Hepatocyte (in vitro differentiated cells): Measurements from ENCODE around the gene SOWAHA. TPM values are rescaled to one million over a fixed set of nuclear protein-coding genes. Genes with fewer than 3 reads are reported as not detected.

Experiments used
- DNase-seq: peaks from one replicate; pipeline ENCODE4 v3.0.0-alpha.2; 2016; ENCODE audit warnings: low spot score
- H2AFZ ChIP-seq: fragments of 200-600 bp; sonication (generic); 2 replicates; pipeline ENCODE4 v1.6.0; 2016; ENCODE audit warnings: antibody characterized with exemption, mild to moderate bottlenecking
- H3K27ac ChIP-seq: fragments of 200-600 bp; sonication (generic); 2 replicates; pipeline ENCODE4 v1.5.1; 2016; ENCODE audit warnings: mild to moderate bottlenecking
- H3K27me3 ChIP-seq: fragments of 200-600 bp; sonication (generic); 2 replicates; pipeline ENCODE4 v1.6.1; 2016
- H3K36me3 ChIP-seq: fragments of 200-600 bp; sonication (generic); replicated peaks from 2 replicates; pipeline ENCODE4 v1.5.1; 2016; ENCODE audit warnings: low read depth; ENCODE audit not compliant: insufficient read depth
- H3K4me1 ChIP-seq: fragments of 200-600 bp; sonication (generic); 2 replicates; pipeline ENCODE4 v1.5.1; 2016; ENCODE audit warnings: mild to moderate bottlenecking, moderate library complexity; ENCODE audit not compliant: insufficient read depth
- H3K4me2 ChIP-seq: fragments of 200-600 bp; sonication (generic); 2 replicates; pipeline ENCODE4 v1.6.0; 2016
- H3K4me3 ChIP-seq: fragments of 200-600 bp; sonication (generic); 2 replicates; pipeline ENCODE4 v1.5.1; 2016; ENCODE audit warnings: mild to moderate bottlenecking
- H3K79me2 ChIP-seq: fragments of 200-600 bp; sonication (generic); 2 replicates; pipeline ENCODE4 v1.6.0; 2017; ENCODE audit warnings: mild to moderate bottlenecking
- H3K9me2 ChIP-seq: fragments of 200-600 bp; sonication (generic); replicated peaks from 2 replicates; pipeline ENCODE4 v1.6.0; 2017; ENCODE audit warnings: mild to moderate bottlenecking; ENCODE audit not compliant: insufficient read depth
- H3K9me3 ChIP-seq: fragments of 200-600 bp; sonication (generic); 2 replicates; pipeline ENCODE4 v1.5.1; 2016; ENCODE audit warnings: low read depth, mild to moderate bottlenecking
- H4K20me1 ChIP-seq: fragments of 200-600 bp; sonication (generic); 2 replicates; pipeline ENCODE4 v1.6.0; 2016; ENCODE audit warnings: mild to moderate bottlenecking; ENCODE audit not compliant: insufficient read depth, poor library complexity, severe bottlenecking
- EZH2 ChIP-seq: fragments of 200-600 bp; sonication (generic); IDR thresholded peaks from 2 replicates; pipeline ENCODE4 v1.6.1; 2016; ENCODE audit warnings: antibody characterized with exemption, mild to moderate bottlenecking, borderline replicate concordance
- EZH2phosphoT487 ChIP-seq: fragments of 200-600 bp; sonication (generic); IDR thresholded peaks from one replicate; pipeline ENCODE4 v1.6.1; 2018; ENCODE audit warnings: antibody characterized with exemption, mild to moderate bottlenecking, low read depth, moderate library complexity; ENCODE audit not compliant: unreplicated experiment, severe bottlenecking
- WGBS: methylation state at CpG from one replicate; pipeline ENCODE4 v1.1.6; 2016; ENCODE audit warnings: low lambda C conversion rate; ENCODE audit errors: missing lambda C conversion rate; 5-methylcytosine and 5-hydroxymethylcytosine counted together
- polyA plus RNA-seq: library from polyadenylated mRNA; unstranded; fragments of >200 nt; fragmentation: Nextera tagmentation; extraction: Ambion mirVana; gene quantifications from 2 replicates; pipeline ENCODE4 v1.2.1, GENCODE V29; 2016
- small RNA-seq: library from RNA; depleted of rRNA; stranded (forward); fragments of <200 nt; gene quantifications from one replicate; pipeline ENCODE3, GENCODE V24; 2014
- total RNA-seq: library from RNA; depleted of rRNA; stranded (reverse); fragments of >200 nt; gene quantifications from 2 replicates; pipeline ENCODE4 v1.2.3, GENCODE V29; 2014
- TF ChIP-seq, protein P1 (sequence below): fragments of 200-600 bp; sonication (generic); IDR thresholded peaks from 2 replicates; pipeline ENCODE4 v1.5.1; 2016; ENCODE audit warnings: antibody characterized with exemption, mild to moderate bottlenecking; ENCODE audit not compliant: poor library complexity

The SOWAHA gene
- total and polyA plus RNA-seq, 2 experiments from 2014 or later = 6.8 to 11.4 TPM

DNA sequence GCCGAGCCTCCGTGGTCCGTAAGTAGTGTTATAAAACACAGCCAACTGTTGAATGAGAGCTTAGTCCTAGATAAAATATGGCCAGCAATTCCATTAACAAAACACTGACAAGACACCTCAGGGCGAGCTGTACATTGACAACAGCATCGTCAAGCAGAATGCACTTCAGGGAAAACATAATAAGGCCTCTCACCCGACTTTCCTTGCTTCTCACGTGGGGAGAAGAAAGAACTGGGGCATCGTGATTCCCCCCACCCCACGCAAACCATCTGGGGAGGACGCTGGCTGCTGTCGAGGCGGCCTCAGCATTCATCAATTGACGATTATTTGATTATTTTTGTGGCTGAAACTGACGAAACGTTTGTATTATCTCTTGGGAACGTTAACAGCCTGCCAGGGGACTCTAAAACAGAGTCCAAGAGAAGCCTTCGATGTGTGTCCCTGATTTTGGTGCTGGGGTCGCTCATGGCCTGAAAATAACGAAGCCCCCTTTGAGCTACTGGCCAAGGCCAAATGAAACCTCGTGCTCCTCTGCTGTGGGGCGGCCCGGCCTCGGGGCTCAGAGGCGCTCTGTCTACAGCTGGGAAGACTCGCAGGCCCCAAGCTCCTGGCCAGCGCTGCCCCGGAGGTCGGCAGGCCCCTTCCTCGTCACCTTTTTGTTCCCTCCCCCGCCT, 52.7 kb downstream of the SOWAHA start:
- no peaks in the 10 kb centered on the region for H3K36me3 ChIP-seq
- H3K27ac ChIP-seq = peak overlapping the region; percentile 93
- 45% methylated on average over 29 of the region's 30 CpGs for WGBS
- TF ChIP-seq EZH2phosphoT487 (no peak), EZH2 (no peak)
- TF ChIP-seq, protein P1, sequence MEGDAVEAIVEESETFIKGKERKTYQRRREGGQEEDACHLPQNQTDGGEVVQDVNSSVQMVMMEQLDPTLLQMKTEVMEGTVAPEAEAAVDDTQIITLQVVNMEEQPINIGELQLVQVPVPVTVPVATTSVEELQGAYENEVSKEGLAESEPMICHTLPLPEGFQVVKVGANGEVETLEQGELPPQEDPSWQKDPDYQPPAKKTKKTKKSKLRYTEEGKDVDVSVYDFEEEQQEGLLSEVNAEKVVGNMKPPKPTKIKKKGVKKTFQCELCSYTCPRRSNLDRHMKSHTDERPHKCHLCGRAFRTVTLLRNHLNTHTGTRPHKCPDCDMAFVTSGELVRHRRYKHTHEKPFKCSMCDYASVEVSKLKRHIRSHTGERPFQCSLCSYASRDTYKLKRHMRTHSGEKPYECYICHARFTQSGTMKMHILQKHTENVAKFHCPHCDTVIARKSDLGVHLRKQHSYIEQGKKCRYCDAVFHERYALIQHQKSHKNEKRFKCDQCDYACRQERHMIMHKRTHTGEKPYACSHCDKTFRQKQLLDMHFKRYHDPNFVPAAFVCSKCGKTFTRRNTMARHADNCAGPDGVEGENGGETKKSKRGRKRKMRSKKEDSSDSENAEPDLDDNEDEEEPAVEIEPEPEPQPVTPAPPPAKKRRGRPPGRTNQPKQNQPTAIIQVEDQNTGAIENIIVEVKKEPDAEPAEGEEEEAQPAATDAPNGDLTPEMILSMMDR = no peak
- peak overlapping the region; percentile 74 for H3K4me2 ChIP-seq
- peaks cover 15% of the 10 kb centered on the region for H3K4me1 ChIP-seq
- H2AFZ ChIP-seq = peak overlapping the region; percentile 46
- no peaks in the 10 kb centered on the region for H3K9me3 ChIP-seq
- H3K79me2 ChIP-seq = peaks cover 21% of the 10 kb centered on the region
- peaks cover 8% of the 10 kb centered on the region for H4K20me1 ChIP-seq
- peak overlapping the region; percentile 10 for H3K4me3 ChIP-seq
- H3K27me3 ChIP-seq = no peaks in the 10 kb centered on the region
- H3K9me2 ChIP-seq = no peaks in the 10 kb centered on the region
- DNase-seq = no peak

Small RNA genes within 50 kb of the gene (small RNA-seq; reads per million reads assigned to genes)
- not detected for gene RNA5SP192

Other genes with a start within 250 kb of the SOWAHA start
- gene IL13, start 155.1 kb upstream of the SOWAHA start, total RNA-seq = not detected in 2 replicates
- not detected in 2 replicates for gene IL13, start 155.1 kb upstream of the SOWAHA start, polyA plus RNA-seq
- not detected in 2 replicates for gene IL4, start 139.3 kb upstream of the SOWAHA start, total RNA-seq
- not detected in 2 replicates for gene IL4, start 139.3 kb upstream of the SOWAHA start, polyA plus RNA-seq
- gene KIF3A, start 75.8 kb upstream of the SOWAHA start, total RNA-seq = 7.0 and 9.2 TPM in 2 replicates
- gene KIF3A, start 75.8 kb upstream of the SOWAHA start, polyA plus RNA-seq = 12.6 and 13.7 TPM in 2 replicates
- 1.2 and 1.4 TPM in 2 replicates for gene CCNI2, start 65.9 kb upstream of the SOWAHA start, total RNA-seq
- gene CCNI2, start 65.9 kb upstream of the SOWAHA start, polyA plus RNA-seq = 1.8 and 4.6 TPM in 2 replicates
- gene SEPTIN8, start 36.1 kb upstream of the SOWAHA start, total RNA-seq = 41.9 and 46.9 TPM in 2 replicates
- 17.6 and 18.7 TPM in 2 replicates for gene SEPTIN8, start 36.1 kb upstream of the SOWAHA start, polyA plus RNA-seq
- gene SHROOM1, start 17.3 kb downstream of the SOWAHA start, total RNA-seq = 8.5 and 10.0 TPM in 2 replicates
- gene SHROOM1, start 17.3 kb downstream of the SOWAHA start, polyA plus RNA-seq = 17.8 and 19.2 TPM in 2 replicates
- 0.76 and 1.7 TPM in 2 replicates for gene GDF9, start 53.2 kb downstream of the SOWAHA start, total RNA-seq
- 2.2 and 4.1 TPM in 2 replicates for gene GDF9, start 53.2 kb downstream of the SOWAHA start, polyA plus RNA-seq
- gene UQCRQ, start 53.3 kb downstream of the SOWAHA start, total RNA-seq = 146 and 174 TPM in 2 replicates
- 1,138 and 1,156 TPM in 2 replicates for gene UQCRQ, start 53.3 kb downstream of the SOWAHA start, polyA plus RNA-seq
- gene LEAP2, start 60.4 kb downstream of the SOWAHA start, total RNA-seq = 19.2 and 22.6 TPM in 2 replicates
- gene LEAP2, start 60.4 kb downstream of the SOWAHA start, polyA plus RNA-seq = 30.5 and 36.3 TPM in 2 replicates
- gene AFF4, start 150.3 kb downstream of the SOWAHA start, total RNA-seq = 78.9 and 92.9 TPM in 2 replicates
- gene AFF4, start 150.3 kb downstream of the SOWAHA start, polyA plus RNA-seq = 44.0 and 46.2 TPM in 2 replicates
- 29.1 and 33.0 TPM in 2 replicates for gene ZCCHC10, start 213.2 kb downstream of the SOWAHA start, total RNA-seq
- 29.4 and 30.7 TPM in 2 replicates for gene ZCCHC10, start 213.2 kb downstream of the SOWAHA start, polyA plus RNA-seq
- gene HSPA4, start 238.7 kb downstream of the SOWAHA start, total RNA-seq = 110 and 122 TPM in 2 replicates
- gene HSPA4, start 238.7 kb downstream of the SOWAHA start, polyA plus RNA-seq = 83.3 and 87.1 TPM in 2 replicates